NB4 (cell line): Measurements from ENCODE around the gene USP30.

Source experiments
- DNase-seq: peaks from one replicate; pipeline ENCODE4 v3.0.0; 2010; ENCODE audit warnings: low read depth
- H3K4me3 ChIP-seq: one replicate; pipeline ENCODE4 v1.5.1; 2011; ENCODE audit warnings: mild to moderate bottlenecking, low read depth, low read length, moderate library complexity
- CTCF ChIP-seq: IDR thresholded peaks from one replicate; pipeline ENCODE4 v1.5.1; 2012; ENCODE audit warnings: low read depth, low read length
- MAX ChIP-seq: IDR thresholded peaks from 2 replicates; pipeline ENCODE4 v1.6.1; 2011; ENCODE audit warnings: low read depth, low read length
- MYC ChIP-seq: IDR thresholded peaks from 2 replicates; pipeline ENCODE4 v1.6.1; 2011; ENCODE audit warnings: low read depth, low read length
- POLR2A ChIP-seq: IDR thresholded peaks from 2 replicates; pipeline ENCODE4 v1.6.1; 2011; ENCODE audit warnings: mild to moderate bottlenecking; ENCODE audit not compliant: insufficient read length; ENCODE audit errors: extremely low read depth

USP30 gene

GRCh38 chr12:109099431-109100020, 47.1 kb downstream of the USP30 start:
- DNase-seq = no peak
- H3K4me3 ChIP-seq = peak overlapping the region; percentile 67
- no peak for TF ChIP-seq MYC
- TF ChIP-seq CTCF = no peak

GRCh38 chr12:109100741-109101140, 48.4 kb downstream of the USP30 start:
- no peak for DNase-seq
- H3K4me3 ChIP-seq = no peak overlapping the region

GRCh38 chr12:109102491-109102890, 50.1 kb downstream of the USP30 start:
- TF ChIP-seq MYC (no peak), CTCF (no peak), MAX (no peak), POLR2A (no peak)
- H3K4me3 ChIP-seq = no peak overlapping the region
- no peak for DNase-seq

More at GRCh38 chr12:109100741-109101140, 48.4 kb downstream of the USP30 start:
- TF ChIP-seq MYC (no peak), CTCF (no peak), POLR2A (no peak), MAX (no peak)

GRCh38 chr12:109105176-109105575, 52.8 kb downstream of the USP30 start:
- no peak for DNase-seq
- H3K4me3 ChIP-seq = no peak overlapping the region
- TF ChIP-seq MYC (no peak), CTCF (no peak)

- H3K4me3 ChIP-seq = no peak overlapping the region
- TF ChIP-seq POLR2A = no peak
- TF ChIP-seq CTCF = no peak
- no peak for TF ChIP-seq MYC
- TF ChIP-seq MAX = no peak
- DNase-seq = no peak
Measured at GRCh38 chr12:109109746-109110350, 57.5 kb downstream of the USP30 start.

GRCh38 chr12:109110988-109111495, 58.7 kb downstream of the USP30 start:
- peak overlapping the region; percentile 61 for H3K4me3 ChIP-seq

More at GRCh38 chr12:109110988-109111495, 58.7 kb downstream of the USP30 start:
- TF ChIP-seq CTCF = no peak
- TF ChIP-seq MYC = no peak
- peak; percentile 89 for DNase-seq
